Activated B cell treated with CpG ODN at 0.5 μM for 24 hours (primary cell): ENCODE measurements around the gene RETREG3. TPM values are rescaled to one million over a fixed set of nuclear protein-coding genes. Genes with fewer than 3 reads are reported as not detected.

Source experiments
- ATAC-seq: fragments of 200-7000 bp; cut with Tn5 transposase; one replicate; pipeline ENCODE4 v1.10.0; 2021; ENCODE audit warnings: low read depth, mild to moderate bottlenecking, moderate library complexity
- CTCF ChIA-PET: fragments of 350-600 bp; sonication (Branson Sonifier 250); formaldehyde crosslinking; loops from one replicate; lab custom pipeline; 2021; ENCODE audit warnings: antibody characterized with exemption; lab: Charles Lee
- POLR2A ChIA-PET: fragments of 350-600 bp; sonication (Branson Sonifier 250); formaldehyde crosslinking; loops from one replicate; lab custom pipeline; 2021; ENCODE audit warnings: antibody characterized with exemption; lab: Charles Lee
- DNase-seq: peaks from one replicate; pipeline ENCODE4 v3.0.0; 2022
- H3K27ac Mint-ChIP-seq: one replicate; pipeline ENCODE4 v1.8.0; 2020; ENCODE audit warnings: mixed read lengths
- H3K27me3 Mint-ChIP-seq: one replicate; pipeline ENCODE4 v1.8.0; 2021; ENCODE audit warnings: mixed read lengths
- H3K36me3 Mint-ChIP-seq: one replicate; pipeline ENCODE4 v1.8.0; 2021; ENCODE audit warnings: low read depth, mixed read lengths
- H3K4me1 Mint-ChIP-seq: one replicate; pipeline ENCODE4 v1.8.0; 2021; ENCODE audit warnings: mixed read lengths
- H3K4me3 Mint-ChIP-seq: one replicate; pipeline ENCODE4 v1.8.0; 2020; ENCODE audit warnings: mild to moderate bottlenecking, mixed read lengths
- H3K9me3 Mint-ChIP-seq: one replicate; pipeline ENCODE4 v1.8.0; 2020; ENCODE audit warnings: mixed read lengths
- CTCF ChIP-seq: fragments of 200-600 bp; IDR thresholded peaks from one replicate; pipeline ENCODE4 v1.8.0; 2022; ENCODE audit warnings: antibody characterized with exemption, mild to moderate bottlenecking
- intact Hi-C: fragments of 100-400 bp; cut with micrococcal nuclease; formaldehyde crosslinking; loops from one replicate; pipeline ENCODE4 v1.15.1; 2024
- total RNA-seq: library from RNA; stranded (reverse); gene quantifications from 2 replicates; pipeline ENCODE4 v1.2.3, GENCODE V29; 2022

The RETREG3 gene
- total RNA-seq, 1 donor from 2014 or later: 63.5 TPM

GRCh38 chr17:42584880-42585279, 24.3 kb downstream of the RETREG3 start:
- intact Hi-C loops: no loop called here
- no peak overlapping the region for H3K4me3 Mint-ChIP-seq
- CTCF ChIA-PET: interaction anchor here (1.2 kb wide), 1 partner anchor 179 kb away, joined by 3 read pairs; no protein-coding TSS in a partner anchor
- H3K36me3 Mint-ChIP-seq: peaks cover 93% of the 10 kb centered on the region
- no peak for TF ChIP-seq CTCF
- H3K27me3 Mint-ChIP-seq: no peaks in the 10 kb centered on the region
- H3K9me3 Mint-ChIP-seq: no peaks in the 10 kb centered on the region
- POLR2A ChIA-PET: no interaction called here
- peak overlapping the region; percentile 46 for H3K27ac Mint-ChIP-seq
- DNase-seq (no peak), ATAC-seq (no peak)
- H3K4me1 Mint-ChIP-seq: peaks cover 31% of the 10 kb centered on the region

- DNase-seq (no peak), ATAC-seq (no peak)
- H3K36me3 Mint-ChIP-seq: peaks cover 80% of the 10 kb centered on the region
- intact Hi-C loops: no loop called here
- no peak for TF ChIP-seq CTCF
- peak overlapping the region; percentile 30 for H3K27ac Mint-ChIP-seq
- no peaks in the 10 kb centered on the region for H3K9me3 Mint-ChIP-seq
- no peak overlapping the region for H3K4me3 Mint-ChIP-seq
- ChIA-PET POLR2A (interaction anchor here (0.5 kb wide), 1 partner anchor 161 kb away, joined by 4 read pairs; no protein-coding TSS in a partner anchor), CTCF (interaction anchor here (0.6 to 1.3 kb wide), 2 partner anchors 98 to 182 kb away, joined by 3 to 4 read pairs; no protein-coding TSS in a partner anchor)
- H3K27me3 Mint-ChIP-seq: no peaks in the 10 kb centered on the region
- H3K4me1 Mint-ChIP-seq: peaks cover 42% of the 10 kb centered on the region
Observed at GRCh38 chr17:42581744-42582270, 27.4 kb downstream of the RETREG3 start.

- ATAC-seq (no peak), DNase-seq (no peak)
- H3K27ac Mint-ChIP-seq: peak overlapping the region; percentile 59
- peaks cover 38% of the 10 kb centered on the region for H3K4me1 Mint-ChIP-seq
- H3K9me3 Mint-ChIP-seq: no peaks in the 10 kb centered on the region
- H3K4me3 Mint-ChIP-seq: no peak overlapping the region
- intact Hi-C loops: loop anchor here (2.0 kb wide), 1 partner anchor 127 kb away; no protein-coding TSS in a partner anchor
- CTCF ChIA-PET: interaction anchor here (1.2 to 3.6 kb wide), 2 partner anchors 29 to 184 kb away, joined by 4 to 32 read pairs; partner anchors contain the start of genes RETREG3 and TUBG1
- no peak for TF ChIP-seq CTCF
- H3K36me3 Mint-ChIP-seq: peaks cover 69% of the 10 kb centered on the region
- POLR2A ChIA-PET: interaction anchor here (0.5 to 4.6 kb wide), 2 partner anchors 22 to 26 kb away, joined by 3 to 29 read pairs; no protein-coding TSS in a partner anchor
- H3K27me3 Mint-ChIP-seq: no peaks in the 10 kb centered on the region
Observed at GRCh38 chr17:42579794-42580551, 29.2 kb downstream of the RETREG3 start.

GRCh38 chr17:42578282-42578869, 30.8 kb downstream of the RETREG3 start:
- Mint-ChIP-seq H3K9me3 (no peaks in the 10 kb centered on the region), H3K4me1 (peaks cover 38% of the 10 kb centered on the region), H3K27me3 (no peaks in the 10 kb centered on the region), H3K36me3 (peaks cover 63% of the 10 kb centered on the region), H3K27ac (peak overlapping the region; percentile 97), H3K4me3 (peak overlapping the region; percentile 95)
- ATAC-seq: peak; percentile 55
- ChIA-PET CTCF (interaction anchor here (0.5 to 3.6 kb wide), 52 partner anchors 8 to 420 kb away, joined by 3 to 53 read pairs (median 5); partner anchors contain the start of genes BECN1, CNTNAP1, NAGLU and PSME3), POLR2A (interaction anchor here (0.6 to 4.6 kb wide), 45 partner anchors 8 to 1346 kb away, joined by 3 to 62 read pairs (median 5); partner anchors contain the start of genes BECN1, COA3, MLX and NAGLU)
- DNase-seq: peak; percentile 61
- peak; percentile 33 for TF ChIP-seq CTCF
- intact Hi-C loops: loop anchor here (1.0 to 2.0 kb wide), 9 partner anchors 24 to 420 kb away; partner anchors contain the start of genes BECN1, RETREG3, RPL27 and TUBG1
